NCI-H446 treated with DMSO at 0.1 percent for 48 hours (cell line): Measurements from ENCODE around the gene SIAE.

Experiments used
- DNase-seq: peaks from one replicate; lab custom pipeline; 2025; lab: John Stamatoyannopoulos, UW

SIAE gene

GRCh38 chr11:124673333-124674167 is at the start of gene SIAE, which contains the start of gene SPA17:
Gene SIAE, minus strand, starts transcription at chr11:124673739. Its CDS starts 31 bp downstream, at chr11:124673708.
Gene SPA17, plus strand, starts transcription at chr11:124673904. Its CDS starts 1,361 bp downstream, at chr11:124675265.
- peak; percentile 80 for DNase-seq

GRCh38 chr11:124722176-124722575 is 48.6 kb upstream of the SIAE start:
- no peak for DNase-seq

- no peak for DNase-seq
Measured at GRCh38 chr11:124719534-124719933, 46.0 kb upstream of the SIAE start.

GRCh38 chr11:124718801-124719200 is 45.3 kb upstream of the SIAE start:
- no peak for DNase-seq

- no peak for DNase-seq
Measured at GRCh38 chr11:124717786-124718651, 44.5 kb upstream of the SIAE start.

- no peak for DNase-seq
Measured at GRCh38 chr11:124717421-124717785, 43.9 kb upstream of the SIAE start.

- DNase-seq, result no peak
Measured at GRCh38 chr11:124716591-124716990, 43.1 kb upstream of the SIAE start.

GRCh38 chr11:124712392-124712791 is 38.9 kb upstream of the SIAE start:
- DNase-seq, result no peak

- DNase-seq, result no peak
Measured at GRCh38 chr11:124707829-124708228, 34.3 kb upstream of the SIAE start.

- DNase-seq, result no peak
Measured at GRCh38 chr11:124700028-124700427, 26.5 kb upstream of the SIAE start.

- no peak for DNase-seq
Measured at GRCh38 chr11:124699547-124699946, 26.0 kb upstream of the SIAE start.

- no peak for DNase-seq
Measured at GRCh38 chr11:124693142-124693541, 19.6 kb upstream of the SIAE start.

GRCh38 chr11:124682443-124682842 is 8.9 kb upstream of the SIAE start:
- DNase-seq, result no peak

- DNase-seq, result no peak
Measured at GRCh38 chr11:124681421-124681820, 7.9 kb upstream of the SIAE start.

GRCh38 chr11:124678416-124678815 is 4.9 kb upstream of the SIAE start:
- no peak for DNase-seq

GRCh38 chr11:124676386-124676785 is 2.8 kb upstream of the SIAE start:
- no peak for DNase-seq

- DNase-seq, result no peak
Measured at GRCh38 chr11:124674571-124674970, 1.0 kb upstream of the SIAE start.

GRCh38 chr11:124674168-124674517 is 604 bp upstream of the SIAE start:
- no peak for DNase-seq

- no peak for DNase-seq
Measured at GRCh38 chr11:124672536-124673215, 863 bp downstream of the SIAE start.

- no peak for DNase-seq
Measured at GRCh38 chr11:124670732-124671131, 2.8 kb downstream of the SIAE start.

GRCh38 chr11:124669193-124669592 is 4.3 kb downstream of the SIAE start:
- DNase-seq, result no peak

- no peak for DNase-seq
Measured at GRCh38 chr11:124667601-124668000, 5.9 kb downstream of the SIAE start.

GRCh38 chr11:124663861-124664260 is 9.7 kb downstream of the SIAE start:
- no peak for DNase-seq
